ENCODE results near the gene C6orf141. TPM values are rescaled to one million over a fixed set of nuclear protein-coding genes. Genes with fewer than 3 reads are reported as not detected.

Gene C6orf141
- total RNA-seq, result 1 to 10 TPM in 3 of 4 donors, not detected in 1; 1.0 to 7.8 (median 1.5) TPM

- Histone ChIP-seq H3K27me3 (peaks cover 13 to 21% (median 20%) of the 10 kb centered on the region in 3 donors), H3K9me3 (no peaks in the 10 kb centered on the region), H3K4me3 (peak within 1 kb of the TSS; percentile 38 to 60 (median 54)), H3K4me1 (peaks cover 0 to 10% of the 10 kb centered on the region in 2 donors), H3K36me3 (no peaks in the 10 kb centered on the region), H3K27ac (peak within 1 kb of the TSS in 3 of 4 donors; percentile 37 to 48 (median 40))
- ATAC-seq, result no peak
- in situ Hi-C loops (cut with MboI; ENCODE audit: low sequenced_read_pairs in 4 of 4), result no loop called here
- intact Hi-C loops (cut with DNase I; ENCODE audit: low total_unique reads), result no loop called here
- TF ChIP-seq CTCF (IDR thresholded peaks at IDR 0.05 in 4 of 5, conservative IDR thresholded peaks at IDR 0.05 in 1 of 5), result no peak
- TF ChIP-seq POLR2A (IDR thresholded peaks at IDR 0.05), result no peak
- no peak for DNase-seq
Measured at GRCh38 chr6:49550492-49551077, at the start of gene C6orf141. Gene C6orf141 (plus strand): TSS chr6:49550668. CDS start chr6:49550793, 125 bp downstream.

GRCh38 chr6:49504666-49505065 is 45.8 kb upstream of the C6orf141 start:
- no peaks in the 10 kb centered on the region for H3K27me3 ChIP-seq
- no peak overlapping the region for H3K27ac ChIP-seq
- no peaks in the 10 kb centered on the region for H3K9me3 ChIP-seq
- H3K36me3 ChIP-seq, result no peaks in the 10 kb centered on the region
- TF ChIP-seq POLR2A (IDR thresholded peaks at IDR 0.05) (no peak), CTCF (IDR thresholded peaks at IDR 0.05 in 4 of 5, conservative IDR thresholded peaks at IDR 0.05 in 1 of 5) (no peak)
- intact Hi-C loops (cut with DNase I; ENCODE audit: low total_unique reads), result no loop called here
- ATAC-seq, result no peak
- no peak for DNase-seq
- H3K4me1 ChIP-seq, result no peaks in the 10 kb centered on the region
- H3K4me3 ChIP-seq, result no peak overlapping the region
- in situ Hi-C loops (cut with MboI; ENCODE audit: low sequenced_read_pairs in 4 of 4), result no loop called here

GRCh38 chr6:49506569-49507111 is 43.8 kb upstream of the C6orf141 start:
- Histone ChIP-seq H3K27me3 (no peaks in the 10 kb centered on the region), H3K4me3 (no peak overlapping the region), H3K4me1 (no peaks in the 10 kb centered on the region), H3K27ac (no peak overlapping the region), H3K9me3 (no peaks in the 10 kb centered on the region), H3K36me3 (no peaks in the 10 kb centered on the region)
- no peak for DNase-seq
- in situ Hi-C loops (cut with MboI; ENCODE audit: low sequenced_read_pairs in 4 of 4), result no loop called here
- ATAC-seq, result no peak
- intact Hi-C loops (cut with DNase I; ENCODE audit: low total_unique reads), result no loop called here
- TF ChIP-seq POLR2A (IDR thresholded peaks at IDR 0.05) (no peak), CTCF (IDR thresholded peaks at IDR 0.05 in 4 of 5, conservative IDR thresholded peaks at IDR 0.05 in 1 of 5) (no peak)

- no peak for TF ChIP-seq POLR2A (IDR thresholded peaks at IDR 0.05)
- TF ChIP-seq CTCF (IDR thresholded peaks at IDR 0.05 in 4 of 5, conservative IDR thresholded peaks at IDR 0.05 in 1 of 5), result no peak
- H3K4me1 ChIP-seq, result no peaks in the 10 kb centered on the region
- H3K9me3 ChIP-seq, result no peaks in the 10 kb centered on the region
- no peak overlapping the region for H3K27ac ChIP-seq
- no peak overlapping the region for H3K4me3 ChIP-seq
- no peaks in the 10 kb centered on the region for H3K36me3 ChIP-seq
- no peaks in the 10 kb centered on the region for H3K27me3 ChIP-seq
- in situ Hi-C loops (cut with MboI; ENCODE audit: low sequenced_read_pairs in 4 of 4) (no loop called here), intact Hi-C loops (cut with DNase I; ENCODE audit: low total_unique reads) (no loop called here)
- DNase-seq (no peak), ATAC-seq (no peak)
Measured at GRCh38 chr6:49509342-49509741, 41.1 kb upstream of the C6orf141 start.

All from gastrocnemius medialis (tissue), 4 donors.